Vagina (tissue), 2 donors: ENCODE measurements around the gene SPRR3.

Experiments used
- CTCF ChIP-seq, 3 experiments: fragments of 450-650 bp in 2 of 3; fragments of 200-600 bp in 1 of 3; sonication (generic) in 1 of 3; IDR thresholded peaks; one replicate each; pipeline ENCODE4 v1.5.1; 2017 to 2019; ENCODE audit warnings: antibody characterized with exemption in 3 of 3, mild to moderate bottlenecking in 2 of 3, moderate library complexity in 2 of 3
- POLR2A ChIP-seq, 2 donors: fragments of 450-650 bp; IDR thresholded peaks; one replicate each; pipeline ENCODE4 v1.6.1; 2017; ENCODE audit warnings: antibody characterized with exemption in 2 of 2, mild to moderate bottlenecking in 2 of 2, moderate library complexity in 2 of 2

DNA sequence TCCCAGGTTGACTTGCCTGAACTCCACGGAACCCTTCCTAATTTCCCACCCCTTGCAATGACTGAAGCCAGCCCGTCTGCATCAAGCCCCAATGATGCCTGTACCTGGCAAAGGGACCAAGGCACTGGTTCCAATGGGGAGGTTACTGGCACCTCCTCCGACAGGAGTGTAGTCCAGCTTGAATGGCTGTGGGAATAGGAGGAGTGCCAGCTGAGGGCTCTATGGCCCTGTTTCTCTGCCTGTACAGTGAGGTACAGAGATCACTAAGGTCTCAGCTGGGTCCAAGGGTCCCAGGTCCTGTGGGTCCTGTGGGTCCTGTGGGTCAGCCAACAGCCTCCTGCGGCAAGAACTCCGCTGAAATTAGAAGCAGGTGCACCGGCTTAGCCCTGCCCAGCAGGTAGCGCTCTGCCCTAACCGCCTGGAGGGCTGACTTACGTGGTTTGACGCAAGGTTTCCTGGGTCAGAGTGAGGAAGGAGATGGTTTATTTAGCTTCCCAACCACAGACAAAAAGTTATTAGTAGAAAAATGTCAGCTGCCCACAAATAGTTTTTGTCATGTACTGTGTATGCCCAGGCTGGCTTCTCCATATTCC, 41.0 kb upstream of the SPRR3 start:
- TF ChIP-seq POLR2A (IDR thresholded peaks at IDR 0.05) = no peak
- no peak for TF ChIP-seq CTCF (IDR thresholded peaks at IDR 0.05)
